Thyroid gland (tissue), 4 donors: ENCODE data around the gene ADO.

Experiments
- CTCF ChIP-seq, 6 experiments: fragments of 200-600 bp in 3 of 6; fragments of 450-650 bp in 3 of 6; sonication (generic) in 3 of 6; IDR thresholded peaks; one replicate each; pipeline ENCODE4 v1.5.1; 2016 to 2019; ENCODE audit warnings: antibody characterized with exemption in 6 of 6, mild to moderate bottlenecking in 2 of 6, inconsistent platforms in 1 of 6, moderate library complexity in 1 of 6
- POLR2A ChIP-seq, 2 donors: fragments of 450-650 bp; IDR thresholded peaks; one replicate each; pipeline ENCODE4 v1.6.1; 2017; ENCODE audit warnings: antibody characterized with exemption in 2 of 2, mild to moderate bottlenecking in 2 of 2, moderate library complexity in 1 of 2

GRCh38 chr10:62818426-62819011, 14.0 kb downstream of the ADO start:
- TF ChIP-seq CTCF (IDR thresholded peaks at IDR 0.05) = peak in 3 of 6 experiments; percentile 10 to 29 (median 25)
- no peak for TF ChIP-seq POLR2A (IDR thresholded peaks at IDR 0.05)
